SIG-M5 treated with dmso at 0.1 percent for 504 hours (cell line): ENCODE data around the gene RAVER1.

Source experiments
- DNase-seq: peaks from one replicate; lab custom pipeline; 2025; ENCODE audit not compliant: unreplicated experiment; lab: John Stamatoyannopoulos, UW

The RAVER1 gene

GRCh38 chr19:10318807-10319682 is 14.3 kb downstream of the RAVER1 start:
- DNase-seq, result no peak

- no peak for DNase-seq
Observed at GRCh38 chr19:10317857-10318462, 15.4 kb downstream of the RAVER1 start.

- DNase-seq, result no peak
Observed at GRCh38 chr19:10317045-10317856, 16.1 kb downstream of the RAVER1 start.

GRCh38 chr19:10316229-10317044 is 16.9 kb downstream of the RAVER1 start:
- no peak for DNase-seq

- DNase-seq, result peak; percentile 50
Observed at GRCh38 chr19:10315335-10316214, 17.8 kb downstream of the RAVER1 start, which contains the start of gene FDX2. Gene FDX2, minus strand, starts transcription at chr19:10316015. Its CDS starts 19 bp downstream, at chr19:10315996.

GRCh38 chr19:10309423-10309822 is 23.9 kb downstream of the RAVER1 start, which contains the start of gene ZGLP1:
Gene ZGLP1, minus strand, starts transcription at chr19:10309815.
- DNase-seq, result no peak

GRCh38 chr19:10306327-10306726 is 27.0 kb downstream of the RAVER1 start:
- no peak for DNase-seq

- peak; percentile 46 for DNase-seq
Observed at GRCh38 chr19:10305139-10305806, 28.1 kb downstream of the RAVER1 start.

GRCh38 chr19:10299545-10300458 is 33.5 kb downstream of the RAVER1 start:
- no peak for DNase-seq

GRCh38 chr19:10295847-10296591 is 37.3 kb downstream of the RAVER1 start:
- no peak for DNase-seq

GRCh38 chr19:10295305-10295846 is 38.0 kb downstream of the RAVER1 start:
- DNase-seq, result no peak

GRCh38 chr19:10294368-10294697 is 39.0 kb downstream of the RAVER1 start:
- no peak for DNase-seq

GRCh38 chr19:10293637-10294367 is 39.5 kb downstream of the RAVER1 start:
- no peak for DNase-seq

GRCh38 chr19:10292789-10293636 is 40.3 kb downstream of the RAVER1 start:
- no peak for DNase-seq

- DNase-seq, result peak; percentile 23
Observed at GRCh38 chr19:10292206-10292788, 41.0 kb downstream of the RAVER1 start.
